T-helper 2 cell treated with Interferon-gamma antibody and Interleukin-4, amounts not matched to agents 5 μg/mL and 100 μg/mL, for 36 hours (primary cell): ENCODE measurements around the gene PTPRD.

ENCODE experiments used
- DNase-seq: peaks from one replicate; pipeline ENCODE4 v3.0.0; 2021; ENCODE audit warnings: low spot score
- H3K27ac Mint-ChIP-seq: one replicate; pipeline ENCODE4 v1.8.0; 2021; ENCODE audit warnings: mild to moderate bottlenecking, mixed read lengths
- H3K27me3 Mint-ChIP-seq: one replicate; pipeline ENCODE4 v1.8.0; 2021; ENCODE audit warnings: low read depth, mixed read lengths
- H3K36me3 Mint-ChIP-seq: one replicate; pipeline ENCODE4 v1.8.0; 2021; ENCODE audit warnings: low read depth, mixed read lengths
- H3K4me1 Mint-ChIP-seq: one replicate; pipeline ENCODE4 v1.8.0; 2021; ENCODE audit warnings: low read depth, mixed read lengths
- H3K4me3 Mint-ChIP-seq: one replicate; pipeline ENCODE4 v1.8.0; 2022; ENCODE audit warnings: mild to moderate bottlenecking, moderate library complexity, mixed read lengths
- H3K9me3 Mint-ChIP-seq: one replicate; pipeline ENCODE4 v1.8.0; 2021; ENCODE audit warnings: mixed read lengths

The PTPRD gene

GRCh38 chr9:9565700-9566099 lies 1047.1 kb downstream of the PTPRD start:
- no peaks in the 10 kb centered on the region for H3K27me3 Mint-ChIP-seq
- H3K9me3 Mint-ChIP-seq: peaks cover 7% of the 10 kb centered on the region

GRCh38 chr9:9563817-9564216 lies 1049.0 kb downstream of the PTPRD start:
- Mint-ChIP-seq H3K4me1 (no peaks in the 10 kb centered on the region), H3K27me3 (no peaks in the 10 kb centered on the region), H3K9me3 (peaks cover 8% of the 10 kb centered on the region), H3K36me3 (no peaks in the 10 kb centered on the region), H3K4me3 (no peak overlapping the region), H3K27ac (no peak overlapping the region)
- DNase-seq: no peak

More at GRCh38 chr9:9565700-9566099, 1047.1 kb downstream of the PTPRD start:
- H3K27ac Mint-ChIP-seq: no peak overlapping the region
- no peaks in the 10 kb centered on the region for H3K4me1 Mint-ChIP-seq
- no peaks in the 10 kb centered on the region for H3K36me3 Mint-ChIP-seq
- DNase-seq: no peak
- no peak overlapping the region for H3K4me3 Mint-ChIP-seq

- H3K4me1 Mint-ChIP-seq: no peaks in the 10 kb centered on the region
- DNase-seq: no peak
- H3K36me3 Mint-ChIP-seq: no peaks in the 10 kb centered on the region
- no peak overlapping the region for H3K4me3 Mint-ChIP-seq
- no peaks in the 10 kb centered on the region for H3K27me3 Mint-ChIP-seq
- H3K27ac Mint-ChIP-seq: no peak overlapping the region
- peaks cover 12% of the 10 kb centered on the region for H3K9me3 Mint-ChIP-seq
Observed at GRCh38 chr9:9560382-9561035, 1052.3 kb downstream of the PTPRD start.

- H3K36me3 Mint-ChIP-seq: no peaks in the 10 kb centered on the region
- H3K4me1 Mint-ChIP-seq: no peaks in the 10 kb centered on the region
- no peak overlapping the region for H3K27ac Mint-ChIP-seq
- no peak for DNase-seq
- no peaks in the 10 kb centered on the region for H3K27me3 Mint-ChIP-seq
- no peak overlapping the region for H3K4me3 Mint-ChIP-seq
- H3K9me3 Mint-ChIP-seq: peaks cover 16% of the 10 kb centered on the region
Observed at GRCh38 chr9:9558907-9559306, 1053.9 kb downstream of the PTPRD start.

GRCh38 chr9:9557804-9558334 lies 1054.9 kb downstream of the PTPRD start:
- no peak overlapping the region for H3K27ac Mint-ChIP-seq
- H3K4me3 Mint-ChIP-seq: no peak overlapping the region
- H3K36me3 Mint-ChIP-seq: no peaks in the 10 kb centered on the region
- H3K9me3 Mint-ChIP-seq: peaks cover 19% of the 10 kb centered on the region
- H3K27me3 Mint-ChIP-seq: no peaks in the 10 kb centered on the region
- H3K4me1 Mint-ChIP-seq: no peaks in the 10 kb centered on the region
- DNase-seq: no peak

- H3K36me3 Mint-ChIP-seq: no peaks in the 10 kb centered on the region
- H3K27me3 Mint-ChIP-seq: no peaks in the 10 kb centered on the region
- no peak overlapping the region for H3K27ac Mint-ChIP-seq
- no peak for DNase-seq
- H3K4me1 Mint-ChIP-seq: no peaks in the 10 kb centered on the region
- H3K4me3 Mint-ChIP-seq: no peak overlapping the region
- peaks cover 14% of the 10 kb centered on the region for H3K9me3 Mint-ChIP-seq
Observed at GRCh38 chr9:9556865-9557803, 1055.7 kb downstream of the PTPRD start.

GRCh38 chr9:9552665-9553064 lies 1060.1 kb downstream of the PTPRD start:
- Mint-ChIP-seq H3K36me3 (no peaks in the 10 kb centered on the region), H3K27me3 (no peaks in the 10 kb centered on the region), H3K4me1 (no peaks in the 10 kb centered on the region), H3K9me3 (peaks cover 6% of the 10 kb centered on the region), H3K4me3 (no peak overlapping the region), H3K27ac (no peak overlapping the region)
- no peak for DNase-seq

- no peak for DNase-seq
- no peaks in the 10 kb centered on the region for H3K36me3 Mint-ChIP-seq
- no peaks in the 10 kb centered on the region for H3K27me3 Mint-ChIP-seq
- H3K27ac Mint-ChIP-seq: no peak overlapping the region
- H3K9me3 Mint-ChIP-seq: peaks cover 9% of the 10 kb centered on the region
- no peak overlapping the region for H3K4me3 Mint-ChIP-seq
- peaks cover 2% of the 10 kb centered on the region for H3K4me1 Mint-ChIP-seq
Observed at GRCh38 chr9:9538766-9539165, 1074.0 kb downstream of the PTPRD start.

- Mint-ChIP-seq H3K4me3 (no peak overlapping the region), H3K27me3 (no peaks in the 10 kb centered on the region), H3K9me3 (peaks cover 9% of the 10 kb centered on the region), H3K36me3 (no peaks in the 10 kb centered on the region), H3K4me1 (peaks cover 2% of the 10 kb centered on the region), H3K27ac (no peak overlapping the region)
- DNase-seq: no peak
Observed at GRCh38 chr9:9538356-9538755, 1074.4 kb downstream of the PTPRD start.

GRCh38 chr9:9536523-9536922 lies 1076.3 kb downstream of the PTPRD start:
- DNase-seq: no peak
- H3K27ac Mint-ChIP-seq: no peak overlapping the region
- no peaks in the 10 kb centered on the region for H3K27me3 Mint-ChIP-seq
- no peak overlapping the region for H3K4me3 Mint-ChIP-seq
- peaks cover 2% of the 10 kb centered on the region for H3K4me1 Mint-ChIP-seq
- no peaks in the 10 kb centered on the region for H3K36me3 Mint-ChIP-seq
- peaks cover 5% of the 10 kb centered on the region for H3K9me3 Mint-ChIP-seq

- Mint-ChIP-seq H3K27ac (no peak overlapping the region), H3K27me3 (no peaks in the 10 kb centered on the region), H3K36me3 (no peaks in the 10 kb centered on the region), H3K4me3 (no peak overlapping the region), H3K4me1 (no peaks in the 10 kb centered on the region), H3K9me3 (peaks cover 3% of the 10 kb centered on the region)
- no peak for DNase-seq
Observed at GRCh38 chr9:9523476-9524139, 1089.2 kb downstream of the PTPRD start.

GRCh38 chr9:9522406-9522805 lies 1090.4 kb downstream of the PTPRD start:
- H3K9me3 Mint-ChIP-seq: peaks cover 3% of the 10 kb centered on the region
- H3K27ac Mint-ChIP-seq: no peak overlapping the region
- DNase-seq: no peak
- H3K4me1 Mint-ChIP-seq: no peaks in the 10 kb centered on the region
- no peaks in the 10 kb centered on the region for H3K36me3 Mint-ChIP-seq
- H3K4me3 Mint-ChIP-seq: no peak overlapping the region
- H3K27me3 Mint-ChIP-seq: no peaks in the 10 kb centered on the region

GRCh38 chr9:9521033-9521779 lies 1091.6 kb downstream of the PTPRD start:
- Mint-ChIP-seq H3K4me1 (no peaks in the 10 kb centered on the region), H3K27me3 (no peaks in the 10 kb centered on the region), H3K4me3 (no peak overlapping the region), H3K36me3 (no peaks in the 10 kb centered on the region), H3K27ac (no peak overlapping the region), H3K9me3 (peaks cover 3% of the 10 kb centered on the region)
- DNase-seq: no peak
